C4-2B (cell line): ENCODE measurements around the gene KLF7.

Experiments
- CTCF ChIP-seq: fragments of 450-650 bp; conservative IDR thresholded peaks from 2 replicates; pipeline ENCODE4 v1.5.1; 2017; ENCODE audit warnings: mild to moderate bottlenecking
- ZFX ChIP-seq: fragments of 450-650 bp; IDR thresholded peaks from 2 replicates; pipeline ENCODE4 v1.6.1; 2017

GRCh38 chr2:207045531-207045930, 120.2 kb downstream of the KLF7 start:
- TF ChIP-seq CTCF (no peak), ZFX (no peak)
